ENCODE results near the gene FGD5.

- TF ChIP-seq POLR2A (IDR thresholded peaks at IDR 0.05) (no peak), CTCF (IDR thresholded peaks at IDR 0.05) (no peak)
Measured at GRCh38 chr3:14794435-14794834, 24.3 kb upstream of the FGD5 start.

Measured in esophagus squamous epithelium (tissue), 4 donors.